Natural killer cell (primary cell): Measurements from ENCODE around the gene TBC1D10B. TPM values are rescaled to one million over a fixed set of nuclear protein-coding genes. Genes with fewer than 3 reads are reported as not detected.
A peak's percentile ranks its signal among the peaks of the same experiment; 100 is the strongest.

Experiments used
- ATAC-seq, 3 donors: fragments of 150-1000 bp in 2 of 3; fragments of 200-7000 bp in 1 of 3; cut with Tn5 transposase; 1 replicate in 1 of 3; 2 replicates in 2 of 3; pipeline ENCODE4 v1.10.0; 2021; ENCODE audit warnings: mild to moderate bottlenecking in 2 of 3, moderate library complexity in 2 of 3
- DNase-seq, 2 donors: peaks; one replicate each; pipeline versions ENCODE4 v3.0.0 to v3.0.0-alpha.2; 2013 to 2021; ENCODE audit warnings: mixed read lengths in 1 of 2
- H3K27ac ChIP-seq: one replicate; pipeline ENCODE4 v1.5.1; 2013; ENCODE audit warnings: mild to moderate bottlenecking, low read length
- H3K27me3 ChIP-seq: one replicate; pipeline ENCODE4 v1.6.1; 2013; ENCODE audit warnings: low read length; ENCODE audit not compliant: control insufficient read depth, insufficient read depth
- H3K36me3 ChIP-seq: one replicate; pipeline ENCODE4 v1.6.1; 2013; ENCODE audit warnings: low read length; ENCODE audit not compliant: control insufficient read depth, insufficient read depth
- H3K4me1 ChIP-seq: one replicate; pipeline ENCODE4 v1.6.1; 2013; ENCODE audit warnings: low read length; ENCODE audit not compliant: control insufficient read depth, insufficient read depth
- H3K4me3 ChIP-seq: one replicate; pipeline ENCODE4 v1.5.1; 2013; ENCODE audit warnings: low read length
- H3K9me3 ChIP-seq: one replicate; pipeline ENCODE4 v1.6.1; 2013; ENCODE audit warnings: low read length; ENCODE audit not compliant: control insufficient read depth, insufficient read depth
- H3K27ac Mint-ChIP-seq, 2 donors: one replicate each; pipeline ENCODE4 v1.8.0; 2022; ENCODE audit warnings: mild to moderate bottlenecking in 2 of 2, mixed read lengths in 2 of 2, moderate library complexity in 1 of 2
- H3K27me3 Mint-ChIP-seq, 2 donors: one replicate each; pipeline ENCODE4 v1.8.0; 2022; ENCODE audit warnings: low read depth in 2 of 2, mixed read lengths in 2 of 2
- H3K36me3 Mint-ChIP-seq: one replicate; pipeline ENCODE4 v1.8.0; 2022; ENCODE audit warnings: mixed read lengths
- H3K4me1 Mint-ChIP-seq, 2 donors: one replicate each; pipeline ENCODE4 v1.8.0; 2022; ENCODE audit warnings: mixed read lengths in 2 of 2
- H3K4me3 Mint-ChIP-seq: one replicate; pipeline ENCODE4 v1.8.0; 2022; ENCODE audit warnings: mild to moderate bottlenecking, moderate library complexity, mixed read lengths
- H3K9me3 Mint-ChIP-seq, 2 donors: one replicate each; pipeline ENCODE4 v1.8.0; 2022; ENCODE audit warnings: mixed read lengths in 2 of 2
- WGBS: methylation state at CpG from one replicate; pipeline ENCODE4 v1.1.7; 2013; ENCODE audit warnings: missing lambda C conversion rate; ENCODE audit not compliant: insufficient coverage; 5-methylcytosine and 5-hydroxymethylcytosine counted together
- intact Hi-C: fragments of 100-400 bp; cut with micrococcal nuclease; formaldehyde crosslinking; loops from one replicate; pipeline ENCODE4 v1.14.2; 2022
- total RNA-seq, 4 donors: library from RNA; stranded (reverse); fragments of 120-200 nt in 1 of 4; gene quantifications; one replicate each; pipeline versions ENCODE4 v1.2.3 to v1.2.4, GENCODE V29; 2013 to 2022
- TF ChIP-seq, protein P1 (sequence below): fragments of 200-600 bp; IDR thresholded peaks from one replicate; pipeline ENCODE4 v1.8.0; 2022; ENCODE audit warnings: antibody characterized with exemption

Gene TBC1D10B
- total RNA-seq, 3 donors from 2014 or later (not counting 1 experiment from before 2014, with no cell fraction given) = 43.0 to 55.3 (median 50.2) TPM

DNA sequence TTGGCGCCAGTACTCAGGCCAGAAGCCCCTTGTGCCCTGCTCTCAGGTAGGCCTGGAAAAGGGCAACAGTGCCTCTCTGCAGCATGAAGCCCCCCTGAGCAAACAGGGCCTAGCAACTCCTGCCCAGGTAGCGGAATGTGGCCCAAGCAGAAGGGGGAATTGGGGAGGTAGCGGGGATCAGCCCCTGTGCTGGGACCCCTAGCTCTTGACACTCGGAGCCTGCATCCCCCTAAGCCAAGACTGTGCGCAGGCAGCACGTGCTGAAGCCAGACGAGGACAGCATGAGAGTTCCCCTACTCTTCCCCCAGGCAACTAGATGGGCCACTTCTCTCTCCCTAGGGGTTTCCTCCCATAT lies 14.4 kb downstream of the TBC1D10B start:
- ATAC-seq = no peak
- no peaks in the 10 kb centered on the region for H3K36me3 Mint-ChIP-seq
- Histone ChIP-seq H3K9me3 (no peaks in the 10 kb centered on the region), H3K27me3 (no peaks in the 10 kb centered on the region), H3K4me1 (peaks cover 46% of the 10 kb centered on the region), H3K27ac (peak overlapping the region; percentile 91), H3K36me3 (peaks cover 45% of the 10 kb centered on the region), H3K4me3 (peak overlapping the region; percentile 51)
- H3K4me3 Mint-ChIP-seq = peak overlapping the region; percentile 95
- H3K4me1 Mint-ChIP-seq = peaks cover 60 to 64% of the 10 kb centered on the region in 2 donors
- WGBS = 60% methylated on average over 7 of the region's 7 CpGs
- TF ChIP-seq, protein P1, sequence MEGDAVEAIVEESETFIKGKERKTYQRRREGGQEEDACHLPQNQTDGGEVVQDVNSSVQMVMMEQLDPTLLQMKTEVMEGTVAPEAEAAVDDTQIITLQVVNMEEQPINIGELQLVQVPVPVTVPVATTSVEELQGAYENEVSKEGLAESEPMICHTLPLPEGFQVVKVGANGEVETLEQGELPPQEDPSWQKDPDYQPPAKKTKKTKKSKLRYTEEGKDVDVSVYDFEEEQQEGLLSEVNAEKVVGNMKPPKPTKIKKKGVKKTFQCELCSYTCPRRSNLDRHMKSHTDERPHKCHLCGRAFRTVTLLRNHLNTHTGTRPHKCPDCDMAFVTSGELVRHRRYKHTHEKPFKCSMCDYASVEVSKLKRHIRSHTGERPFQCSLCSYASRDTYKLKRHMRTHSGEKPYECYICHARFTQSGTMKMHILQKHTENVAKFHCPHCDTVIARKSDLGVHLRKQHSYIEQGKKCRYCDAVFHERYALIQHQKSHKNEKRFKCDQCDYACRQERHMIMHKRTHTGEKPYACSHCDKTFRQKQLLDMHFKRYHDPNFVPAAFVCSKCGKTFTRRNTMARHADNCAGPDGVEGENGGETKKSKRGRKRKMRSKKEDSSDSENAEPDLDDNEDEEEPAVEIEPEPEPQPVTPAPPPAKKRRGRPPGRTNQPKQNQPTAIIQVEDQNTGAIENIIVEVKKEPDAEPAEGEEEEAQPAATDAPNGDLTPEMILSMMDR = no peak
- H3K27ac Mint-ChIP-seq = peak overlapping the region; percentile 96 to 98
- no peaks in the 10 kb centered on the region for H3K9me3 Mint-ChIP-seq
- peak in 1 of 2 donors; percentile 38 for DNase-seq
- intact Hi-C loops = loop anchor here (1.0 kb wide), 1 partner anchor 14 kb away; the partner anchor contains the start of gene TBC1D10B
- H3K27me3 Mint-ChIP-seq = no peaks in the 10 kb centered on the region

- peak; percentile 80 to 96 for DNase-seq
- ATAC-seq = peak; percentile 57 to 86 (median 78)
- TF ChIP-seq, protein P1 = no peak
- H3K4me1 ChIP-seq = peaks cover 52% of the 10 kb centered on the region
- peak within 1 kb of the TSS; percentile 91 for H3K27ac ChIP-seq
- Mint-ChIP-seq H3K9me3 (no peaks in the 10 kb centered on the region), H3K36me3 (no peaks in the 10 kb centered on the region), H3K27me3 (no peaks in the 10 kb centered on the region), H3K27ac (peak within 1 kb of the TSS; percentile 96 to 98), H3K4me1 (peaks cover 63 to 67% of the 10 kb centered on the region in 2 donors), H3K4me3 (peak within 1 kb of the TSS; percentile 95)
- H3K9me3 ChIP-seq = no peaks in the 10 kb centered on the region
- H3K4me3 ChIP-seq = peak within 1 kb of the TSS; percentile 51
- H3K36me3 ChIP-seq = peaks cover 47% of the 10 kb centered on the region
- no peaks in the 10 kb centered on the region for H3K27me3 ChIP-seq
- under 1% methylated on average over 42 of the region's 45 CpGs for WGBS
- intact Hi-C loops = loop anchor here (1.0 kb wide), 1 partner anchor 15 kb away; the partner anchor contains the start of gene TBC1D10B
These were observed 14.9 kb downstream of the TBC1D10B start, which contains the start of gene CD2BP2 for GRCh38 chr16:30355144-30355953. CD2BP2 (minus strand) TSS chr16:30355308; CDS start chr16:30354681, 627 bp downstream.

DNA sequence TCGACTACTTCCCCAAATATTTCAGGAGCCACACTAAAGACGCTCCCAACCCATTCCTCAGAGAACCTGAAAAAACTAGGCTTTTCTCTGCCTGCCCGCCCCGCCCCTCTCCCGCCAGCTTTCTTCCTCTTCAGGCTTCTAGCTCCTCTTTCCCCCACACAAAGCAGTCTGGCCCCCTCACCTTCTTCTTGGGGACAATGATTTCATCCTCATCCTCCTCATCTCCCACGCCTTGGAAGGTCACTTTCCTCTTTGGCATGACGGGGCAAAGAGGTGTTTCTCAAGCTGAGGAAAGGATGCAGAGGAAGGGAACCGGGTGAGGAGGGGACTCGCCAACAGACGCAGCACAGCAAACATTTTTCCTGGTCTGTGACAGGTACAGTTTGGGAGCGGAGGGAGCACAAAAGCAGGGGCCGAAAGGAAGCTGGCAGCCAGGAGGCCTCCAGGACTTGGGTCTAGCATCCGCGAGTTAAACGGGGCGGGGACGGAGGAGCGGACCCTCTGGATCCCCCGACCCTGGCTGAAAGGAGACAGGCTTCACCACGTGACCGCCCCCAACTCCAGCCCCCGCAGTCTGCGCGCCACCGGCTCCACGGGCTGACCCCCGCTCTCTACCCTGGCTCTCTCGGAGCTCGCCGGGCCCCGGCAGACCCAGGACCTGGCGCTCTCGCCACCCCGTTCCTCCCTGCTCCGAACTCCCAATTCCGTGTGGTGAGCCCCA lies 15.7 kb downstream of the TBC1D10B start:
- DNase-seq (no peak), ATAC-seq (peak; percentile 5 to 18 (median 8))
- no peaks in the 10 kb centered on the region for H3K27me3 ChIP-seq
- peaks cover 67 to 73% of the 10 kb centered on the region in 2 donors for H3K4me1 Mint-ChIP-seq
- peaks cover 60% of the 10 kb centered on the region for H3K4me1 ChIP-seq
- H3K9me3 Mint-ChIP-seq = no peaks in the 10 kb centered on the region
- peak overlapping the region; percentile 91 for H3K27ac ChIP-seq
- 1% methylated on average over 35 of the region's 36 CpGs for WGBS
- intact Hi-C loops = loop anchor here (1.0 kb wide), 1 partner anchor 16 kb away; the partner anchor contains the start of gene TBC1D10B
- no peaks in the 10 kb centered on the region for H3K9me3 ChIP-seq
- H3K36me3 ChIP-seq = peaks cover 41% of the 10 kb centered on the region
- H3K36me3 Mint-ChIP-seq = no peaks in the 10 kb centered on the region
- TF ChIP-seq, protein P1 = no peak
- peak overlapping the region; percentile 96 to 98 for H3K27ac Mint-ChIP-seq
- no peaks in the 10 kb centered on the region for H3K27me3 Mint-ChIP-seq
- peak overlapping the region; percentile 51 for H3K4me3 ChIP-seq
- H3K4me3 Mint-ChIP-seq = peak overlapping the region; percentile 95
